ENCODE results near the gene TMEM72.

- TF ChIP-seq YY1 (IDR thresholded peaks at IDR 0.05; ENCODE audit: insufficient read depth, insufficient read length) (no peak), ZNF274 (IDR thresholded peaks at IDR 0.05; ENCODE audit: low read depth, low read length) (no peak)
These were observed 2.9 kb upstream of the TMEM72 start for GRCh38 chr10:44908066-44908749.
